ENCODE measurements around the gene LITAF. TPM values are rescaled to one million over a fixed set of nuclear protein-coding genes. Genes with fewer than 3 reads are reported as not detected.

LITAF gene
- polyA plus RNA-seq, 1 of the 3 experiments (the other 2 are of a cell fraction) = 45.7 TPM

GRCh38 chr16:11501632-11502031 is 85.1 kb downstream of the LITAF start:
- 54% methylated on average over 6 of the region's 9 CpGs for WGBS (ENCODE audit: low lambda C conversion rate)

GRCh38 chr16:11500700-11501346 is 85.9 kb downstream of the LITAF start:
- Histone ChIP-seq H3F3A (replicated peaks; ENCODE audit: insufficient read depth) (peaks cover 29% of the 10 kb centered on the region), H3K36me3 (replicated peaks in 1 of 2; ENCODE audit: control insufficient read depth in 1 of 2, insufficient read depth in 2 of 2, low read length in 1 of 2) (no peaks in the 10 kb centered on the region), H3K9me2 (no peaks in the 10 kb centered on the region), H3K27me3 (ENCODE audit: insufficient read depth) (no peaks in the 10 kb centered on the region), H3K9me3 (no peaks in the 10 kb centered on the region), H2AFZ (ENCODE audit: low read depth) (no peak overlapping the region), H3K4me2 (no peak overlapping the region), H4K20me1 (ENCODE audit: insufficient read depth) (no peaks in the 10 kb centered on the region), H3K4me3 (ENCODE audit: low read depth in 2 of 2, low read length in 1 of 2) (no peak overlapping the region), H3K79me2 (ENCODE audit: insufficient read depth) (no peaks in the 10 kb centered on the region), H3K27ac (ENCODE audit: low read depth in 2 of 2, low read length in 1 of 2) (no peak overlapping the region), H3K9ac (no peak overlapping the region), H3K4me1 (ENCODE audit: control insufficient read depth in 1 of 2, insufficient read depth in 2 of 2, low read depth in 1 of 2, low read length in 1 of 2) (peaks cover 23 to 39% of the 10 kb centered on the region in 2 experiments)
- WGBS (ENCODE audit: low lambda C conversion rate) = 78% methylated on average over 17 of the region's 24 CpGs
- ChIA-PET POLR2A (no interaction called here), CTCF (interaction anchor here (1.3 to 1.4 kb wide), 2 partner anchors 10 to 87 kb away, joined by 3 read pairs; no protein-coding TSS in a partner anchor)
- TF ChIP-seq YY1 (IDR thresholded peaks at IDR 0.05; ENCODE audit: low read depth) (no peak), GABPA (IDR thresholded peaks at IDR 0.05; ENCODE audit: low read depth) (no peak), MAX (IDR thresholded peaks at IDR 0.05; ENCODE audit: low read depth) (no peak), PBX3 (IDR thresholded peaks at IDR 0.05) (no peak), JUND (IDR thresholded peaks at IDR 0.05) (no peak)
- no peak for DNase-seq

More at GRCh38 chr16:11501632-11502031, 85.1 kb downstream of the LITAF start:
- no peaks in the 10 kb centered on the region for H3K9me2 ChIP-seq
- H3K79me2 ChIP-seq (ENCODE audit: insufficient read depth) = no peaks in the 10 kb centered on the region
- TF ChIP-seq MXI1 (IDR thresholded peaks at IDR 0.05; ENCODE audit: low read depth, low read length) (no peak), RCOR1 (IDR thresholded peaks at IDR 0.05; ENCODE audit: low read length) (no peak), TEAD4 (IDR thresholded peaks at IDR 0.05; ENCODE audit: borderline replicate concordance, insufficient read depth) (no peak), RXRA (IDR thresholded peaks at IDR 0.05; ENCODE audit: borderline replicate concordance, low read depth) (no peak)
- peaks cover 15 to 33% of the 10 kb centered on the region in 2 experiments for H3K4me1 ChIP-seq (ENCODE audit: control insufficient read depth in 1 of 2, insufficient read depth in 2 of 2, low read depth in 1 of 2, low read length in 1 of 2)
- H2AFZ ChIP-seq (ENCODE audit: low read depth) = no peak overlapping the region
- CTCF ChIA-PET = interaction anchor here (1.4 kb wide), 1 partner anchor 9 kb away, joined by 3 read pairs; no protein-coding TSS in a partner anchor
- POLR2A ChIA-PET = no interaction called here
- no peaks in the 10 kb centered on the region for H3K36me3 ChIP-seq (replicated peaks in 1 of 2; ENCODE audit: control insufficient read depth in 1 of 2, insufficient read depth in 2 of 2, low read length in 1 of 2)
- H3K9ac ChIP-seq = no peak overlapping the region
- H3K27me3 ChIP-seq (ENCODE audit: insufficient read depth) = no peaks in the 10 kb centered on the region
- no peak overlapping the region for H3K4me3 ChIP-seq (ENCODE audit: low read depth in 2 of 2, low read length in 1 of 2)
- DNase-seq = no peak
- peaks cover 21% of the 10 kb centered on the region for H3F3A ChIP-seq (replicated peaks; ENCODE audit: insufficient read depth)
- no peak overlapping the region for H3K4me2 ChIP-seq
- H4K20me1 ChIP-seq (ENCODE audit: insufficient read depth) = no peaks in the 10 kb centered on the region
- no peak overlapping the region for H3K27ac ChIP-seq (ENCODE audit: low read depth in 2 of 2, low read length in 1 of 2)
- H3K9me3 ChIP-seq = no peaks in the 10 kb centered on the region

Measured in SK-N-SH (cell line).